Mucosa of descending colon (tissue), 3 donors: ENCODE results near the gene SUPT20HL2. TPM values are rescaled to one million over a fixed set of nuclear protein-coding genes. Genes with fewer than 3 reads are reported as not detected.
"Not testable (repeated sequence)": the region's sequence is repeated elsewhere in the genome, so short reads cannot be mapped to it uniquely, and the experiment has no call there.

Source experiments
- ATAC-seq: fragments of 200-7000 bp; cut with Tn5 transposase; one replicate; pipeline ENCODE4 v1.9.1; 2020; ENCODE audit warnings: mild to moderate bottlenecking, moderate library complexity
- DNase-seq, 3 donors: peaks; one replicate each; pipeline ENCODE4 v3.0.0-alpha.2; 2020
- H3K36me3 ChIP-seq: fragments of 200-600 bp; one replicate; pipeline ENCODE4 v1.8.0; 2021; ENCODE audit warnings: low read depth, mild to moderate bottlenecking
- H3K4me1 ChIP-seq: fragments of 200-600 bp; one replicate; pipeline ENCODE4 v1.8.0; 2021; ENCODE audit warnings: low read depth, mild to moderate bottlenecking
- H3K4me3 ChIP-seq: fragments of 200-600 bp; one replicate; pipeline ENCODE4 v1.8.0; 2021; ENCODE audit warnings: mild to moderate bottlenecking
- H3K9me3 ChIP-seq: fragments of 200-600 bp; one replicate; pipeline ENCODE4 v1.8.0; 2021; ENCODE audit warnings: mild to moderate bottlenecking
- CTCF ChIP-seq: fragments of 200-600 bp; IDR thresholded peaks from one replicate; pipeline ENCODE4 v1.8.0; 2022; ENCODE audit warnings: antibody characterized with exemption, mild to moderate bottlenecking
- intact Hi-C, 2 donors: fragments of 100-400 bp; cut with DNase I in 1 of 2; cut with micrococcal nuclease in 1 of 2; formaldehyde crosslinking; loops; one replicate each; pipeline versions ENCODE4 v1.11.0 to v1.11.1; 2022; cut with DNase I, micrococcal nuclease
- long read RNA-seq, 2 donors: library from polyadenylated mRNA; unstranded; transcript quantifications; one replicate each; pipeline ENCODE4 v2.0.0, GENCODE V29; 2019 to 2021
- total RNA-seq, 3 donors: library from RNA; stranded (reverse); fragmentation: NEBNext Ultra II Directional in 2 of 3; extraction: Animal tissue kit (Norgen Biotek cat#: 25700) in 2 of 3; gene quantifications; one replicate each; pipeline versions ENCODE4 v1.2.1 to v1.2.4, GENCODE V29; 2021 to 2023
- donor health status: DM: no; HTN: no; CAD: no; lungs with moderate emphysema.
- donor health status: DM: no; HTN: no; CAD: no.
- donor health status: DM: no; HTN: yes; CAD: no.

Gene SUPT20HL2
- total RNA-seq, result under 1 TPM in 1 of 3 donors, not detected in 2; 0.12 TPM
- long read RNA-seq, donor 1, result 0 reads
- long read RNA-seq, donor 2, result 0 reads

GRCh38 chrX:24314019-24314635 is at the start of gene SUPT20HL2:
Gene SUPT20HL2, minus strand, starts transcription at chrX:24314069. Its CDS starts 754 bp downstream, at chrX:24313315.
- Histone ChIP-seq H3K4me1 (no peaks in the 10 kb centered on the region), H3K4me3 (no peak within 1 kb of the TSS), H3K36me3 (no peaks in the 10 kb centered on the region), H3K9me3 (no peaks in the 10 kb centered on the region)
- no peak for TF ChIP-seq CTCF
- no peak for ATAC-seq
- intact Hi-C loops, result no loop called here
- no peak for DNase-seq

GRCh38 chrX:24362089-24362745 is 48.3 kb upstream of the SUPT20HL2 start:
- H3K4me3 ChIP-seq, intact Hi-C loops, H3K9me3 ChIP-seq, H3K36me3 ChIP-seq, DNase-seq, H3K4me1 ChIP-seq, ATAC-seq: not testable (repeated sequence)

- Histone ChIP-seq H3K4me1 (no peaks in the 10 kb centered on the region), H3K36me3 (no peaks in the 10 kb centered on the region), H3K4me3 (no peak within 1 kb of the TSS), H3K9me3 (no peaks in the 10 kb centered on the region)
- no peak for TF ChIP-seq CTCF
- intact Hi-C loops, result no loop called here
- ATAC-seq (no peak), DNase-seq (no peak)
These were observed 46.4 kb upstream of the SUPT20HL2 start, which contains the start of gene SUPT20HL1 for GRCh38 chrX:24360272-24360671. Gene SUPT20HL1, plus strand, starts transcription at chrX:24360639. Its CDS starts 2,122 bp downstream, at chrX:24362761.

- Histone ChIP-seq H3K9me3 (no peaks in the 10 kb centered on the region), H3K36me3 (no peaks in the 10 kb centered on the region), H3K4me1 (no peaks in the 10 kb centered on the region), H3K4me3 (no peak overlapping the region)
- intact Hi-C loops, result no loop called here
- ATAC-seq (no peak), DNase-seq (no peak)
- no peak for TF ChIP-seq CTCF
These were observed 43.2 kb upstream of the SUPT20HL2 start for GRCh38 chrX:24357106-24357505.

GRCh38 chrX:24355095-24355494 is 41.2 kb upstream of the SUPT20HL2 start:
- no peak for TF ChIP-seq CTCF
- intact Hi-C loops, result no loop called here
- no peak overlapping the region for H3K4me3 ChIP-seq
- no peaks in the 10 kb centered on the region for H3K9me3 ChIP-seq
- DNase-seq, result no peak
- no peak for ATAC-seq
- H3K36me3 ChIP-seq, result no peaks in the 10 kb centered on the region
- H3K4me1 ChIP-seq, result no peaks in the 10 kb centered on the region

GRCh38 chrX:24350217-24350616 is 36.3 kb upstream of the SUPT20HL2 start:
- no peaks in the 10 kb centered on the region for H3K9me3 ChIP-seq
- intact Hi-C loops, result no loop called here
- H3K4me1 ChIP-seq, result no peaks in the 10 kb centered on the region
- ATAC-seq (no peak), DNase-seq (no peak)
- H3K4me3 ChIP-seq, result no peak overlapping the region
- no peaks in the 10 kb centered on the region for H3K36me3 ChIP-seq
- TF ChIP-seq CTCF, result no peak
